ENCODE data around the gene BLZF1.

GRCh38 chr1:169330927-169331326, 37.1 kb upstream of the BLZF1 start:
- TF ChIP-seq POLR2A (IDR thresholded peaks at IDR 0.05), result no peak
- no peak for TF ChIP-seq CTCF (IDR thresholded peaks at IDR 0.05)
- TF ChIP-seq POLR2AphosphoS5 (IDR thresholded peaks at IDR 0.05; ENCODE audit: insufficient read depth in 1 of 2, low read depth in 1 of 2), result no peak
